Neural progenitor cell (in vitro differentiated cells): ENCODE measurements around the gene RNU7-1.

ENCODE experiments used
- EZH2 ChIP-seq: fragments of 200-600 bp; sonication (generic); IDR thresholded peaks from 2 replicates; pipeline ENCODE4 v1.6.1; 2017; ENCODE audit warnings: antibody characterized with exemption, mild to moderate bottlenecking, moderate library complexity
- EZH2phosphoT487 ChIP-seq: fragments of 200-600 bp; sonication (generic); IDR thresholded peaks from 2 replicates; pipeline ENCODE4 v1.6.1; 2017; ENCODE audit warnings: antibody characterized with exemption
- TF ChIP-seq, protein P1 (sequence below): fragments of 200-600 bp; sonication (generic); IDR thresholded peaks from 2 replicates; pipeline ENCODE4 v1.5.1; 2017; ENCODE audit warnings: antibody characterized with exemption, mild to moderate bottlenecking

DNA sequence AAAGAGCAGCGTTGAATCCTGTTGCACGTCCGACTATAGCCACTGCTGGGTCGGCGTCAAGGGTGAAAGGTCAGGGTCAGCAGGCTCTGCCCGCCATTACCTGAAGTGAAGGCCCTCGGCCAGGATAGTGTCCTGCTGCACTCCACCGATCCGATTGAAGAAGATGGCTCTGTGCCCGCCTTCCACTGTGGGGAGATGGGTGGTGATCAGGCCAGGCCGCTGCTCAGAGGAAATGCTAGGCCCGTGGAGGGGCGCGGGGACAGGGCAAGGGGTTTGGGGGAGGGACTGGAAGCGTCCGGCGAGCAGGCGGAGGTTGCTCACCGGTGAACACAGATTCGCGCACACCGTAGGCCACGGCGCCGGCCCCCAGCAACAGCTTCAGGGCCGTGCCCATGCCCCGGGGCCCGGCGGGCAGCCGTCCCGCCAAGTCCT is 26.5 kb downstream of the RNU7-1 start:
- TF ChIP-seq, protein P1, sequence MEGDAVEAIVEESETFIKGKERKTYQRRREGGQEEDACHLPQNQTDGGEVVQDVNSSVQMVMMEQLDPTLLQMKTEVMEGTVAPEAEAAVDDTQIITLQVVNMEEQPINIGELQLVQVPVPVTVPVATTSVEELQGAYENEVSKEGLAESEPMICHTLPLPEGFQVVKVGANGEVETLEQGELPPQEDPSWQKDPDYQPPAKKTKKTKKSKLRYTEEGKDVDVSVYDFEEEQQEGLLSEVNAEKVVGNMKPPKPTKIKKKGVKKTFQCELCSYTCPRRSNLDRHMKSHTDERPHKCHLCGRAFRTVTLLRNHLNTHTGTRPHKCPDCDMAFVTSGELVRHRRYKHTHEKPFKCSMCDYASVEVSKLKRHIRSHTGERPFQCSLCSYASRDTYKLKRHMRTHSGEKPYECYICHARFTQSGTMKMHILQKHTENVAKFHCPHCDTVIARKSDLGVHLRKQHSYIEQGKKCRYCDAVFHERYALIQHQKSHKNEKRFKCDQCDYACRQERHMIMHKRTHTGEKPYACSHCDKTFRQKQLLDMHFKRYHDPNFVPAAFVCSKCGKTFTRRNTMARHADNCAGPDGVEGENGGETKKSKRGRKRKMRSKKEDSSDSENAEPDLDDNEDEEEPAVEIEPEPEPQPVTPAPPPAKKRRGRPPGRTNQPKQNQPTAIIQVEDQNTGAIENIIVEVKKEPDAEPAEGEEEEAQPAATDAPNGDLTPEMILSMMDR, result no peak
- TF ChIP-seq EZH2 (no peak), EZH2phosphoT487 (no peak)
